HAP-1 (cell line): ENCODE data around the gene PSG1.
"Not testable (repeated sequence)": the region's sequence is repeated elsewhere in the genome, so short reads cannot be mapped to it uniquely, and the experiment has no call there.

Experiments
- DNase-seq, 2 experiments: peaks; one replicate each; pipeline ENCODE4 v3.0.0-alpha.2; 2016 to 2020; ENCODE audit warnings: low spot score in 2 of 2
- H3K27me3 ChIP-seq: fragments of 250-450 bp; sonication (Bioruptor Pico); 2 replicates; pipeline ENCODE4 v1.5.1; 2020; ENCODE audit warnings: low read depth, mild to moderate bottlenecking, moderate library complexity
- H3K36me3 ChIP-seq: fragments of 250-450 bp; sonication (Bioruptor Pico); replicated peaks from 2 replicates; pipeline ENCODE4 v1.5.1; 2020; ENCODE audit warnings: mild to moderate bottlenecking
- H3K4me1 ChIP-seq: fragments of 250-450 bp; sonication (Bioruptor Pico); 2 replicates; pipeline ENCODE4 v1.5.1; 2020; ENCODE audit warnings: mild to moderate bottlenecking
- H3K4me3 ChIP-seq: fragments of 250-450 bp; sonication (Bioruptor Pico); 2 replicates; pipeline ENCODE4 v1.5.1; 2020; ENCODE audit warnings: mild to moderate bottlenecking, moderate library complexity
- H3K9me3 ChIP-seq: fragments of 250-450 bp; sonication (Bioruptor Pico); 2 replicates; pipeline ENCODE4 v1.5.1; 2020; ENCODE audit warnings: mild to moderate bottlenecking, moderate library complexity
- in situ Hi-C: fragments of 300-500 bp; cut with MboI; formaldehyde crosslinking; loops from 3 replicates; pipeline ENCODE4 v1.14.3; 2020; ENCODE audit warnings: low sequenced_read_pairs, inconsistent platforms, mixed read lengths

The PSG1 gene

DNA sequence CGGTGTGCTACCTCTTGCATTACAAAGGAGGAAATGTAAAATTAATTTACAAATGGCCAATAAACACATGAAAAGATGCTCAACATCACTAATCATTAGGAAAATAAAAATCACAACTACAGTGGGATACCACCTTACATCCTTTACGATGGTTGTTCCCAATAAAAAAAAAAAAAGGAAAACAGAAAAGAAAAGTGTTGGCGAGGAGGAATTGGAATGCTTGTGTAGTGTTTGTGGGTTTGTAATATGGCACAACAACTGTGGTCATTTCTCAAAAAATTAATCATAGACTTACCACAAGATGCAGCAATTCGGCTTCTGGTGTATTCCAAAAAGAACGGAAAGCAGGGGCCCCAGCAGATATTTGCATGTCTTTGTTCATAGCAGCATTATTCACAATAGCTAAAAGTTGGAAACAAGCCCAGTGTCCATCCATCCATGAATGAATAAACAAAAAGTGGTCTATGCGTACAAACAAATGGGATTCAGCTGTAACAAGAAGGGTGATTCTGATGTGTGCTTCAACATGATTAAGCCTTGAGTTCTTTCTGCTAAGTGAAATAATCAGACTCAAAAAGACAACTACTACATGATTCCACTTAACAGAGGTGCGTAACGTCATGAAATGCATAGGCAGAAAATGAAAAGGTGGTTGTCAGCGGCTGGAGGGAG is 58.1 kb downstream of the PSG1 start:
- H3K9me3 ChIP-seq, H3K36me3 ChIP-seq, H3K27me3 ChIP-seq, H3K4me3 ChIP-seq, H3K4me1 ChIP-seq, in situ Hi-C loops: not testable (repeated sequence)
- peak; percentile 8 to 17 for DNase-seq

DNA sequence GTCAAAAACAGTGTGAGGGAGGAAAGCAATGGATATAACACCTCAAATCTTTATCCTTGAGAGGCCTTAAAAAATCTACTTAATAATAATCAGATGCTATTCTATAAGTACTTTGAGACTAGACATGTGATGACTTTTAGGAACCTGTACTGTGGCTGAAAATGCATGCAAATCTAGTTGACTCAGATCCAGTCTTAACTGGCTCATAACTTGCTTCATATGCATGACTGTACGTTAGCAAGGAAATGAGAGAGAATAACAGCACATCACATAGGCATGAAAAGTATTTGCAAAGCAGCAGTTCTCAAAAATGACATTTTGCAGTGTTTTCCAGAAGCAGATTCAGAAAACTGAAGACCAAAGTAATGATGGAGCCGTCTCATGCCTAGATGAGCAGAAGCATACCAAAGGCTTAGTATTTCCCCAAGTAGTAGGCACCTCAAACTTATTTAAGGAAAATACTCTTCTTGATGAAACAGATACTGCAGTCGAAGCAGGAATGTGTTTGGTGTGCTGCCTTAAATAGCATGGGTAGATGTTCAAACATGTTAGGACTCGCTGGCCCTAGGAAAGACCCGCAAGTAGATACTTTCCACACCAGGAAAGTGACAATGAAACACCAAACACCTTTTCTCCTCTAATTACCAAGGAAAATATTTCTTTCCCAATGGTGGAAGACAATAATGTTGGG is 59.4 kb downstream of the PSG1 start:
- H3K9me3 ChIP-seq, DNase-seq, in situ Hi-C loops, H3K27me3 ChIP-seq, H3K36me3 ChIP-seq, H3K4me1 ChIP-seq, H3K4me3 ChIP-seq: not testable (repeated sequence)

DNA sequence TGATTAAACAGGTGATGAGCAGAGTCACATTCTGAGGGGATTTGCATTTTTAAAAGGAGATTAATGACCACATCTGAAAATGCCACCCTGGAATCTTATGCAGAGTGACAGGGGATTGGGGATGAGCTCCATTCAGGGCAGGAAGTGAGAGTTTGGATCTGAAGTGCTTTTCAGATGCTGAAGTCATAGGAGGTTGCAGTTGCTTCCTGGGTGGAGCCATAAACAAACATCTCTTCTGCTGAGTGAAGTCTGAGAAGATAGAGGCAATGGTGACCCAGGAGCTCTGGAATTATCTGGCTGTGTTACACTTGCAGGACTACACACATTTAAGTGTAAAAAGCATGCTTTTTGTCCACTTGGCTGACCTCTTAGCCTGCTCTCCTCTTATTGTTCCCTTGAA is 62.6 kb downstream of the PSG1 start:
- Histone ChIP-seq H3K4me3 (no peak overlapping the region), H3K27me3 (no peaks in the 10 kb centered on the region), H3K9me3 (no peaks in the 10 kb centered on the region), H3K36me3 (no peaks in the 10 kb centered on the region), H3K4me1 (no peaks in the 10 kb centered on the region)
- in situ Hi-C loops = no loop called here
- DNase-seq = no peak
